ENCODE results near the gene FAR1.

The FAR1 gene

DNA sequence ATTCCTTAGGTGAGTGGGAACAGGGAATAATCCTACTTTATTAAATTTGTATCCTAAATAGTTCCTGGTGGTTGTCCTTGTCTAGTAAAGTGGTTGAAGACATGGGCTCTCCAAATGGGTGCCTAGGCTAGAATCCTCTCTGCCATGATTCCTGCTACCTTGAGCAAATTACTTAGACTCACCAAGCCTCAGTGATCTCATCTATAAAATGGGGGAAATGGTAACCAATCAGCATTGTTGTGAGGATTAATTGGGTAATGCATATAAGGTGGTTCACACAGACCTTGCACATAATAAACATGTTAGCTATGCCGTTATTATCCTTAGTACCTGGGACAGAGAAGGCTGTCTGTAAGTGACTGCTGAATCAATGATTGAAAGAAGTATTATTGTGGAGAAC, 109.9 kb downstream of the FAR1 start:
- no peak for DNase-seq

DNA sequence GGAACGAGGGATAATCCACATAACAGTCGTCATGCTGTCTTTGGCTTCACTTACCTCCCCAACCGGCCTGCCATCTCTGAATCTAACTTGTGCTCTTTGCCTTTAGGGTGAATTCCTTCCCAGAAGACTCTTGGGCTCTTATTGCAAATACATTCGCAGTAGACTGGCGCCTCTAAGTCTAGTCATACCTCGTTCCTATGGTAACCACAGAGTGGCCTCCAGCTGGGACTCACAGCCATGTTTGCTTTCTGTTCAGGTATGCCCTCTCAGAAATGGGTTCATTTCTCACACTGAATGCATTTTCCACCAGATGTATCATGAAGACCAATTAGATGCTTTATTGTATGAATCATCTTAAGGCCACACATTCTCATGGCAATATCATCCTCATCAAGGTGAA, 112.7 kb downstream of the FAR1 start:
- no peak for DNase-seq
